Esophagus squamous epithelium (tissue), 5 donors: ENCODE results near the gene TMBIM6. TPM values are rescaled to one million over a fixed set of nuclear protein-coding genes. Genes with fewer than 3 reads are reported as not detected.
A peak's percentile ranks its signal among the peaks of the same experiment; 100 is the strongest.

Source experiments
- DNase-seq: peaks from one replicate; lab custom pipeline; 2025; lab: John Stamatoyannopoulos, UW
- H3K27ac ChIP-seq, 4 donors: fragments of 200-600 bp; sonication (generic); one replicate each; pipeline ENCODE4 v1.5.1; 2016 to 2019; ENCODE audit warnings: mild to moderate bottlenecking in 1 of 4
- H3K27me3 ChIP-seq, 4 donors: fragments of 200-600 bp; sonication (generic); 1 replicate in 3 of 4; 2 replicates in 1 of 4; pipeline versions ENCODE4 v1.5.1 to v1.6.0; 2017 to 2021; ENCODE audit warnings: antibody characterized with exemption in 1 of 4
- H3K36me3 ChIP-seq, 3 donors: fragments of 200-600 bp; sonication (generic); one replicate each; pipeline ENCODE4 v1.5.1; 2016 to 2019
- H3K4me1 ChIP-seq, 3 donors: fragments of 200-600 bp; sonication (generic); one replicate each; pipeline ENCODE4 v1.5.1; 2017 to 2019
- H3K4me3 ChIP-seq, 4 donors: fragments of 200-600 bp; sonication (generic); 1 replicate in 3 of 4; 2 replicates in 1 of 4; pipeline ENCODE4 v1.5.1; 2016 to 2019; ENCODE audit warnings: mild to moderate bottlenecking in 2 of 4, moderate library complexity in 1 of 4
- H3K9me3 ChIP-seq, 3 donors: fragments of 200-600 bp; sonication (generic); one replicate each; pipeline ENCODE4 v1.5.1; 2016 to 2019
- POLR2A ChIP-seq, 4 donors: fragments of 450-650 bp; IDR thresholded peaks; one replicate each; pipeline ENCODE4 v1.6.1; 2017; ENCODE audit warnings: antibody characterized with exemption in 4 of 4, mild to moderate bottlenecking in 4 of 4, moderate library complexity in 3 of 4
- WGBS, 2 donors: methylation state at CpG; one replicate each; pipeline ENCODE4 v1.1.5; 2018; 5-methylcytosine and 5-hydroxymethylcytosine counted together
- intact Hi-C: fragments of 100-400 bp; cut with DNase I; formaldehyde crosslinking; loops from one replicate; pipeline ENCODE4 v1.15.0; 2022
- total RNA-seq, 4 donors: library from RNA; depleted of rRNA; stranded (reverse); fragments of >200 nt; gene quantifications; one replicate each; pipeline ENCODE4 v1.1.0, GENCODE V29; 2016
- TF ChIP-seq, protein P1 (sequence below), 6 experiments: fragments of 450-650 bp in 4 of 6; fragments of 200-600 bp in 2 of 6; sonication (generic) in 2 of 6; IDR thresholded peaks; one replicate each; pipeline ENCODE4 v1.5.1; 2016 to 2019; ENCODE audit warnings: antibody characterized with exemption in 6 of 6, mild to moderate bottlenecking in 4 of 6, moderate library complexity in 4 of 6
- donor health status: DM: yes; HTN: yes; CAD: no.

Gene TMBIM6
- total RNA-seq, 4 donors from 2014 or later: 307 to 444 (median 343) TPM

- H3K27ac ChIP-seq: peak overlapping the region; percentile 47 to 91 (median 66)
- TF ChIP-seq POLR2A (IDR thresholded peaks at IDR 0.05): no peak
- H3K27me3 ChIP-seq: no peaks in the 10 kb centered on the region
- peaks cover 0 to 30% (median 15%) of the 10 kb centered on the region in 3 donors for H3K4me1 ChIP-seq
- WGBS, 2 donors: 100% methylated on average over 1 of the region's 14 CpGs; no CpG with 5 or more reads in 1 of the 2 donors
- no peaks in the 10 kb centered on the region for H3K9me3 ChIP-seq
- peaks cover 0 to 22% (median 0%) of the 10 kb centered on the region in 3 donors for H3K36me3 ChIP-seq
- H3K4me3 ChIP-seq: peak overlapping the region in 1 of 4 donors; percentile 23
- intact Hi-C loops: no loop called here
- no peak for DNase-seq
These were observed 67.5 kb downstream of the TMBIM6 start for GRCh38 chr12:49808686-49809380.

DNA sequence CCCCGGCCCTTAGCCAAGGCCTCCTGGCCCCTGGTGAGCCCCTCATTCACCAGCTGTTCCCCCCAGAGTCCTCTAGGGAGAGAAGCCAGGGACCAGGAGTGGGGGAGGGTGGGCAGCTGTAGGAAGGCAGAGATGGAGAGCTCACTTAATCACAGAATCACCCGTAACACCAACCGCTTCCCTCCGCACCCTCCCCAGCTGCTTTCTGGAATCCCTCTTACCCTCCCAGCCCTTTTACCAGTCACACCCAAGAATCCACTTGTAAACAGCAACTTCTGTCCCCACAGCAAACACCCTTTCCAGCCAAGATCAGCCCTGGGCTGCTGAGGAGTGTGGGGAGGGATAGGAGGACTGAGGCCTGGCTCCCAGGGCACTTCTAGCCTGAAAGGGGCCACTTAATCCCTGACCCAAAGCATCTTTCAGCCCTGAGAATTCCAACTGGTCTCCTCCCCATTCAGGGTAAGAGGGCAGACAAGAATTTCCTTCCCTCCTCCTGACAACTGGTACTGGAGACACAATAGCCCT, 68.1 kb downstream of the TMBIM6 start:
- 50 to 62% methylated on average over 2 to 4 of the region's 4 CpGs for WGBS, 2 donors
- Histone ChIP-seq H3K9me3 (no peaks in the 10 kb centered on the region), H3K4me3 (peak overlapping the region in 1 of 4 donors; percentile 23)

DNA sequence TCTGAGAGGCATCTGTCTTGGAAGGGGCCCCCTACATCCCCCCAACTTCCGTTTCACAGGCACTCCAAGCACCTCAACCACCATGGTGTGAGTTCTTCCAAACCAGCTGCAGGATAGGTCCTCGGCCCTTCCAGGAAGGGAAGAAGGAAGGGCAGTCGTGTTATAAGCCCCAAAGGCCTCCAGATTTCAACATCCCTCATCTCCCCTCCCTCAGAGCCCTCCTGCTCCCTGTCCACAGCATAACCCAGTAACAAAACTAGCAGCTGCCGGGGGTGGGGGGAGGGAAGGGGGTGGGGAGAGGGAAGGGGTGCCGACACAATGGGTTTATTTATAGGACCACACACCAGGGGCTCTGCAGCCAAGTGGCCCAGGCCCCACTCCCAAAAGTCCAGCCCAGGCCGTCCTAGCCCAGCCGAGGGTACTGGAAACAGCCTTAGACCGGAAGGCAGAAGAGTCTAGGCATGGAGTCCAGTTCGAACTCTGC, 68.6 kb downstream of the TMBIM6 start:
- WGBS, 2 donors: 41 to 71% methylated on average over 3 to 9 of the region's 9 CpGs
- DNase-seq: no peak
- H3K4me1 ChIP-seq: peaks cover 0 to 28% (median 15%) of the 10 kb centered on the region in 3 donors

More for the DNA sequence above, 68.1 kb downstream of the TMBIM6 start:
- H3K27me3 ChIP-seq: no peaks in the 10 kb centered on the region
- H3K27ac ChIP-seq: peak overlapping the region; percentile 47 to 91 (median 66)
- TF ChIP-seq, protein P1, sequence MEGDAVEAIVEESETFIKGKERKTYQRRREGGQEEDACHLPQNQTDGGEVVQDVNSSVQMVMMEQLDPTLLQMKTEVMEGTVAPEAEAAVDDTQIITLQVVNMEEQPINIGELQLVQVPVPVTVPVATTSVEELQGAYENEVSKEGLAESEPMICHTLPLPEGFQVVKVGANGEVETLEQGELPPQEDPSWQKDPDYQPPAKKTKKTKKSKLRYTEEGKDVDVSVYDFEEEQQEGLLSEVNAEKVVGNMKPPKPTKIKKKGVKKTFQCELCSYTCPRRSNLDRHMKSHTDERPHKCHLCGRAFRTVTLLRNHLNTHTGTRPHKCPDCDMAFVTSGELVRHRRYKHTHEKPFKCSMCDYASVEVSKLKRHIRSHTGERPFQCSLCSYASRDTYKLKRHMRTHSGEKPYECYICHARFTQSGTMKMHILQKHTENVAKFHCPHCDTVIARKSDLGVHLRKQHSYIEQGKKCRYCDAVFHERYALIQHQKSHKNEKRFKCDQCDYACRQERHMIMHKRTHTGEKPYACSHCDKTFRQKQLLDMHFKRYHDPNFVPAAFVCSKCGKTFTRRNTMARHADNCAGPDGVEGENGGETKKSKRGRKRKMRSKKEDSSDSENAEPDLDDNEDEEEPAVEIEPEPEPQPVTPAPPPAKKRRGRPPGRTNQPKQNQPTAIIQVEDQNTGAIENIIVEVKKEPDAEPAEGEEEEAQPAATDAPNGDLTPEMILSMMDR (IDR thresholded peaks at IDR 0.05): no peak
- no peak for TF ChIP-seq POLR2A (IDR thresholded peaks at IDR 0.05)
- intact Hi-C loops: no loop called here
- H3K4me1 ChIP-seq: peaks cover 0 to 28% (median 15%) of the 10 kb centered on the region in 3 donors
- DNase-seq: no peak
- H3K36me3 ChIP-seq: peaks cover 0 to 17% (median 0%) of the 10 kb centered on the region in 3 donors

GRCh38 chr12:49811136-49811535, 69.8 kb downstream of the TMBIM6 start:
- intact Hi-C loops: no loop called here
- no peak for DNase-seq
- no peak overlapping the region for H3K27ac ChIP-seq
- no peaks in the 10 kb centered on the region for H3K27me3 ChIP-seq
- no peaks in the 10 kb centered on the region for H3K36me3 ChIP-seq
- TF ChIP-seq POLR2A (IDR thresholded peaks at IDR 0.05): no peak
- TF ChIP-seq, protein P1 (IDR thresholded peaks at IDR 0.05): no peak
- H3K4me3 ChIP-seq: no peak overlapping the region
- no peaks in the 10 kb centered on the region for H3K9me3 ChIP-seq
- 69 to 76% methylated on average over 5 of the region's 5 CpGs for WGBS, 2 donors
- H3K4me1 ChIP-seq: peaks cover 3 to 36% (median 21%) of the 10 kb centered on the region in 3 donors

More for the DNA sequence above, 68.6 kb downstream of the TMBIM6 start:
- intact Hi-C loops: no loop called here
- no peak overlapping the region for H3K4me3 ChIP-seq
- H3K36me3 ChIP-seq: peaks cover 0 to 12% (median 0%) of the 10 kb centered on the region in 3 donors
- no peaks in the 10 kb centered on the region for H3K27me3 ChIP-seq
- TF ChIP-seq POLR2A (IDR thresholded peaks at IDR 0.05): no peak
- TF ChIP-seq, protein P1 (IDR thresholded peaks at IDR 0.05): no peak
- peak overlapping the region in 3 of 4 donors; percentile 49 to 91 (median 83) for H3K27ac ChIP-seq
- H3K9me3 ChIP-seq: no peaks in the 10 kb centered on the region

DNA sequence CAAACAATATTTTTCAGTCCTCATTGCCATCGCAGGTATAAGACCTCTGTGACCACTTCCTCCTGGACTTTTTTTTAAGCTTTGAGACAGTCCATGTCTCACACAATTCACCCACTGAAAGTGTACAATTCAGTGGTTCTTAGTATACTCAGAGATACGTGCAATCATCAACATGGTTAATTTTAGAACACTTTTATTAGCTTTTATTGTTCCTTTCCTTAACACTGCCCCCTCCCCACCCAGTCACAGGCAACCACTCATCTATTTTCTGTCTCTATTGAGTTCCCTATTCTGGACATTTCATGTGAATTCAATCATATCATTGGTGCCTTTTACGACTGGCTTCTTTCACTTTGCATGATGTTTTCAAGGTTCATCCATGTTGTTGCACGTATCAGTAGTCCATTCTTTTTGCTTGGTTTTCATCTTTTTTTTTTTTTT, 70.6 kb downstream of the TMBIM6 start:
- intact Hi-C loops: no loop called here
- 75 to 86% methylated on average over 4 of the region's 4 CpGs for WGBS, 2 donors
- Histone ChIP-seq H3K27ac (no peak overlapping the region), H3K4me3 (no peak overlapping the region), H3K36me3 (no peaks in the 10 kb centered on the region), H3K27me3 (no peaks in the 10 kb centered on the region), H3K9me3 (no peaks in the 10 kb centered on the region), H3K4me1 (peaks cover 4 to 32% (median 22%) of the 10 kb centered on the region in 3 donors)
- no peak for TF ChIP-seq POLR2A (IDR thresholded peaks at IDR 0.05)
- TF ChIP-seq, protein P1 (IDR thresholded peaks at IDR 0.05): no peak
- DNase-seq: no peak
